HG02763 (cell line): ENCODE data around the gene EHD3.

Experiments
- ATAC-seq: cut with Tn5 transposase; IDR thresholded peaks from one replicate; pipeline ENCODE4 v1.9.1; 2021; ENCODE audit warnings: mild to moderate bottlenecking, moderate library complexity; ENCODE audit not compliant: unreplicated experiment

The EHD3 gene

DNA sequence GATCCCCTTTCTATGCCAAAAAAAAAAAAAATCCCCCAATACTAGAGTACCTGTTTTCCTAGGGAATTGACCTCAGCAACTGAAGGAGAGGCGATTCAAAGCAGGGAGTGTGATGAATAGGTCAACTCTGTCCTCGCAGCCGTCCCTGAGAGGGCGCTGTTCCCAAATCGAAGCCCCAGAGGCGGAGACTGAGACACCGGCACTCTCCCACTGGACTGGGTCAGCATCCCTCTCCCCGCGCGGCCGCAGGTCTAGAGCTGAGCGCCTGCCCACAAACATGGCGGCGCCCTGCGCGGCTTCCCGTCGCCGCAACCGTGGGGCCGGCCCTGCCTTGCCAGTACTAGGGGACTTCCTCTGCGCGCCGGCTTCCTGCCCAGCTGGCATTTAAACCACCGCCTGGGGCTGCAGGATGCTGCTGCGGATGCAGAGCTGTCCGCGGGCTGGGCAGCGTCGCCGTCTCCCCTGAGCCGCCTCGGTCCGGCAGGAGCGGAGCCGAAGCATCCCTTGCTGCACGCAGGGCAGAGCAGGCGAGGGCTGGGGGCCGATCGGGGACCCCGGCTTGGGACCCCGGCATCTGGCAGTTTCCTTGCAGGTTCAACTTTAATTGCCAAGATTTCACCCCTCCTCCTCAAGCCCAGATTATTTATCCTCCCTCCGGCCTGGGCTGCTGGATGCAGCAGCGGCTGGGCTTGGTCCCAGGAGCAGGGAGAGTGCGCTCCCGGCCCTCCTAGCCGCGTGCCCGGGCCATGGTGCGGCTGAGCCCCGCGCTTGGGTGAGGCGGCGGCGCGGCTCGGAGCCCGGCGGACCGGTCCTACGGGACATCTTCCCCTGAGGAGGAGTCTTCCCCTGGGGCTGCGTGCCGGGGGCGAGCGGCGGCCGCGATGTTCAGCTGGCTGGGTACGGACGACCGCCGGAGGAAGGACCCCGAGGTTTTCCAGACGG, at the start of gene EHD3:
Gene EHD3 (plus strand): TSS at position 412 of the 942 bp plus-strand sequence. CDS start 470 bp downstream, at position 882.
- peak; percentile 93 for ATAC-seq

DNA sequence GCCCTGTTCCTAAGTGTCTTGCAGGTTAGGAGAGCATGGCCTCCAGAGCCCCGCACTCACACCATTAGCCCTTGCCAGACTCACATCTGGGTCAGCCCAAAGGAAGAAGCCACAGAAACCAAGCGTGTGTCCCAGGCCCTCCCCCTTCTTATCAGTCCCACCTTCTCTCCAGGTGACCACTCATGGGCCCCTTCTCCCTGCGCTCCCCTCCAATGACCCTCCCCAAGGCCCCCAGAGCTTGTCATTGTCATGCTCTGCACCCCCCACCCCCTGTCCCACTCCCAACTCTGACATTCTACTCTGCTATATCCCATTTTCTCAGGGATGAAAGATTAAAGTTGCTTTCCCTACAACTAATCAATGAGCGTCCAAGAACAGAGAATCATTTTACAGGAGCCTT, 46.8 kb upstream of the EHD3 start:
- ATAC-seq = no peak

DNA sequence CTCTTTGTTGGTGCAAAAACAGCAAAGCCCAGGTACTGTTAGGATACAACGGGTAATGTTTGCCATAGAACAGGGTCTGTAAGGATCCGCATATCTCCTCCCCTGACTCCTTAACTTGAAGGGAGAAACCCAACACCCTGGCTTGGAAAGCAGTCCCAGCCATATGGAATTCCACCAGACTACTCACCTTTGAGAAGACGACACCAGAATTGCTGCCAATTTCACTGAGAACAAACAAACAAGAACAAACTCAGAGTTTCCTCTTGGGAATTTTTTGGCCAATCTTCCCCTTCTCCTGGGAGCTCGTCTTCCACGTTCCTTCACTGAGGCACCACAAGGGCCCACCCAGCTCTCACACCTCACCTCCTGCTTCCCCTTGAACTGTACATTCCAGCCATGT, 45.8 kb upstream of the EHD3 start:
- no peak for ATAC-seq

DNA sequence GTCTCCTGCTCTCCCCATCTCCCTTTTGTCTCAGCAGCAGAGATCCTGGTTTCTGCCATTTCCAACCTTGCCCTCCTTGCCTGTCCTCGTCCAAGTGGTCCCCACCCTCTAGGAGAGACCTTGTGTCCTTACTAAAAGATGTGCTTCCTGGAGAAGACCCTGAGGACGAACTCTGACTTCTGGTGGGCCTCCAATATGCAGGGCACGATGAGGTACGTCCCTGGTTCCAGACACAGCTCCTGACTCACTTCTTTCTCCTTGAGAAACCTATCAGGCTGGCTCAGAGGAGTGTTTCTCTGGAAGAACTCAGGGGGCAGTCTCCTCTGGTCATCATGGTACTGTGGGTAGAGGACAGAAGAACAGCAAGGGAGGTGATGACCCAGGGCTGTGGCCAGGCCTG, 44.8 kb upstream of the EHD3 start:
- ATAC-seq = no peak

DNA sequence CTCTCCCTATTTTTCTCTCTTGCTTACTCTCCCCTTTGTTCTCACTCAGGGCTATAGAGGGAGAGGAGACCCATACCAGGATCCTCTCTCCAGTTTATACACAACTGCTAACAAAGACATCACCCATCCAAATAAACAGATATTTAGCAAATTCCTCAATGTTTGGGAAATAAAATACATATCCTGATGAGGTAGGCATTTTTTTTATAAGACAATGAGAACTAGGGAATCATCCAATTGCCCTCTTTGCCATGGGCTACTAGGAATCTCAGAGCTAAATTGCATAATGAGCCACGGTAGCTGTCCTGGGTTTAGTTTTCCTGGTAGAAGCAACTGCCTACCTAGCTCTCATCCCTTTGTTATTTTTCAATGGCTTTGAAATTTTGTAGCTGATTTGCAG, 43.8 kb upstream of the EHD3 start:
- ATAC-seq = no peak

DNA sequence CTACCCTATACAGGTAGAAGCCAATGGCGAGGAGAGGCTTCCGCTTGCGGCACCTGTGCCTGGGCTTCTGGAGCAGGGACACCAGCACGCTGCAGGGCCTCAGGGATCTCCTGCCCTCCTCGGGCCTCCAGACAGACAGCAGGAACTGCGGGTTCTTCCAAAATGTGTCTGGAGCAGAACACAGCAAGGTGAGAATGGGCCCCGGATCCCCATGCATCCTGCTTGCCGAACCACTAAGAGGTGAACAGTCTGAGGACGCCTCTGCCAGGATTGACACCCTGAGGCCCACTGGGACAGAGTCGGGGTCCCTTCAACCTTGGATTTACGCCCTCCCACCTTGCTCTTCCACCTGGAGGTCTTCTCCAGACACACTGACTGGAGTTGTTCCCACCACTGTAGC, 42.0 kb upstream of the EHD3 start:
- ATAC-seq = no peak

DNA sequence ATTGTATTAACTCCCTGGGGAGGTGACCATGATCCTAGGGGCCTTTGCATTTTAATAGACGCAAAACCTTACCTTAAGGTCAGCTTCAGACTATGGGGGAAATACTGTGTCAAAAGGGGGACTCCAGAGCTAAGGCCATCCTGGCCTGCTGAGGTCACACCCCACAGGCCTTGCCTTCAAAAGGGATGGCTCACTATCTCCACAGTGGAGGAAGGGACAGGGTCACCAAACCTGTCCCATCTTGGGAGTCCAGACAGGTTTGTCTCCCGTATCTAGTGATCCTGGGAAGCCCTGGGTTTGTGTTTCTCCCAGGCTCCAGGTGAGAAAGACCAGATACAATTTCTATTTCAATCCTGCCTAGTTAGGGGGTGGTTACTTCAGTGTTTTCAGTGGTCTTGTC, 41.6 kb upstream of the EHD3 start:
- no peak for ATAC-seq

DNA sequence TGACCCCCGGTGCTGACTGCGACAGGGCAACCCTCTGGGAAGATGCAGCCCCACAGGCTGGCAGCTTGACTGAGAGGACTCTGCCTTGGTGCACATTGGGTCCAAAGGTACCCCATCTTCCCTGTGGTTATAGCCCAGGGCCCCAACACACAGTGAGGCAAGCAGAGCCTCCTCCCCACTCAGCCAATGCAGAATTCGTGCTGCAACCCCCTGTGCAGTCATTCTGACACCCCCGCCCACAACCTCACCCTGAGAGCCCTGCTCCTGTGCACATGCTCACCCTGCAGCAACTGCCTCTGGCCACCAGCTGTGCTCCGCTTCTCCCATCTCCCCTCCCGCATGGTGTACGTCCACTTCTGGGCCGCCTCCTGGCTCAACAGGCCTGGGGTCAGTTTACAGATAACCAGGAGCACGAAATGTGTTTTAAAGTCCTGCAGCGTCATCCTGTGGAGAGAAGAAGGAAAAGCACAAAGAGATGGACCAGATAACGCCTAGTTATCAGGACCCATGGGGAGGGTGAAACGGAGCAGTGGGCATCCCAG, 41.0 kb upstream of the EHD3 start:
- no peak for ATAC-seq

DNA sequence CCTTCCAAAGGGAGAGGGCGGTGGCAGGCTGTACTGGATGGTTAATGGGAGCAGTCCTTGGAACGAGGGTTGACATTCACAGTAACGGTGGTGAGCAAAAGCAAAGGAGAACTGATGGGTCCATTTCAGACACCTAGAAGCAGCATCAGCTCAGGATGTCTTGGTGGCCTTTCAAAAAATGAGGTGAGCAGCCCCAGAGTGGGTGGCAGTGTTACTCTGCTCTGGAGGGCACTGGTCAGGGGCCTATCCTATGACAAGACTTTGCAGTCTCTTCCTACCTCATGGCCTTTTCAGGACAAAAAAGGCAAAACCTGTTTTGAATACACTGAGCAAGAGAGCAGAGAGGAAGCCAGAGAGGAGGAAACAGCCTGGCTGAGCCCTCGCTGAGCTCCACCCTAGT, 40.1 kb upstream of the EHD3 start:
- no peak for ATAC-seq

DNA sequence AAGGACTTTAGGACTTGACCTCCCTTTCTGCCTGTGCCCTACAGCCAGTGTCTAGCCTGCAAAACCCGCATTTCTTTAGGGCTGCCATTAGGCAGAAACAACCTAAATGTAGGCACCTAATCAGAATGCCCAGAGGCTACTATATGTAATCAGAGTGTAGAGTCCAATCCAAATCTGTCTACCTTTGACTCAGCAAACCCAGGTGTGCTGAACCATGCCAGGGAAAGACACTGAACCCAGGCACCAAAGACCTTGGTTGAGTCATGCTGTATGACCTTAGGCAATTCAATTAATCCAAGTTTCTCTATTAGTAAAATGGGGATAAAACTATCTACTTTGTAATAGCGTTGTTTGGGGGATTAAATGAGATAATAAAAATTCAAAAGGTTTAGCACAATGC, 37.3 kb upstream of the EHD3 start:
- no peak for ATAC-seq

DNA sequence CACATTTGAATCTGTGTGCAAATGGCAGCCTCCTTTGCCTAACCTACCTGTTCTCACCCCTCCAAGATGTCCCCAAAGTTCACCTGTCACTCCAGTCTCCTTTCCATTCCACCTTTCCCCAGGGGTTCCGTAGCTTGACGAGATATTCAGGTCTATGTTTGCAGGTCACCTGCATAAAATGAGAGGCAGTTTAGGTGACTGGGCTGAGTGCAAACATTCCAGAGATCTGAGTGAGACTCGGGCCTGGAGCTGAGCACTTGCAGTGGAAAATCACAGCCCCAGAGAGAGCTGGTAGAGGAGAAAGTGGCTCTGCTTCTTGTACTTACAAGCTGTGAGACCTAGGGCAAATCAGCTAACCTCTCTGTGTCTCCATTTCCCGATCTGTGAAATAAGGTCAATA, 36.8 kb upstream of the EHD3 start:
- ATAC-seq = no peak

DNA sequence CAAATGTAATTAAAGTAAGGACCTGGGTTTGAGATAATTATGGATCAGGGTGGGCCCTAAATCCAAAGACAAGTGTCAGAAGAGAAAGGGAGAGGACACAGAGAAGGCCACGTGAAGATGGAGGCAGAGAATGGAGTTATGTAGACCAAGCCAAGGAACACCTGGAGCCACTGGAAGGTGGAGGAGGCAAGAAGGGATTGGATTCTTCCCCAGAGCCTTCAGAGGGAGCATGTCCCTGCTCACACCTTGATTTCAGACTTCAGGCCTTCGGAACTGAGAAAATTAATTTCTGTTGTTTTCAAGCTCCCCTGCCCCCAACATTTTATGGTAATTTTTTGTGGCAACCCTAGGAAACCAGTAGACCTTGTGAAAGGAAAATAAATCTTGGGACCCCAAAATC, 36.3 kb upstream of the EHD3 start:
- no peak for ATAC-seq

DNA sequence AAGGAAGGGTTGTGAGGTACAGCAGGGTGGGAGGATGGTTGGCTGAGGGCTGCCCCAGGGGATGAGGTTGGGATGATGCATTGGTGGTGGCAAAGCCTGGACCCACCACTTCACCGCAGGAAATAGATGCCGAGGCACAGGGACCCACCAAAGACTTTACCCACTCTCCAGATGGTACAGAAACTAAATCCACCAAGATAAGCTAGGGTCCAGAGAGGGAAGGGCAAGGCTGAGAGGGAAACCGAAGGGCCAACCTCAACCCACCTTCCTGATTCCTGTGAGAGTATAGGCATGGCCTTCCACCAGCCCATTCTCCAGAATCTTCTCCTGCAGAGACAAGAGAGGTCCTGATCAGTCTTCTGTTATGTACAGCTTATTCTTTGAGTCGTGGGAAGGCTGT, 34.7 kb upstream of the EHD3 start:
- no peak for ATAC-seq

DNA sequence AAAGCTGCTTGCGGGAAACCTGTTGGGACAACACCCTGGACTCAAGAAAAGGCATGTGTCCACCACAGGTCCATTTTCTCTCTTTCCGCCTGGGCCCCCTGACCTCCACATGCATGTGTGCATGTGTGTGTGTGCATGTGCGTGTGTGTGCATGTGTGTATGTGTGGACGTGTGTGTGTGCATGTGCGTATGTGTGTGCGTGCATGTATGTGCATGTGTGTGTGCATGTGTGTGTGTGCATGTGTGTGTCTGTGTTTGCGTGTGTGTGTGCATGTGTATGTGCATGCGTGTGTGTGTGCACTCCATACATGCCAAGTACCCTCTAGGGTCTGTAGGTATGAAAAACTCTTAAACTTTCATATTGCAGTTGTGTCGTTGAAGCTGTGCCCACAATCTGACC, 33.0 kb upstream of the EHD3 start:
- ATAC-seq = no peak

DNA sequence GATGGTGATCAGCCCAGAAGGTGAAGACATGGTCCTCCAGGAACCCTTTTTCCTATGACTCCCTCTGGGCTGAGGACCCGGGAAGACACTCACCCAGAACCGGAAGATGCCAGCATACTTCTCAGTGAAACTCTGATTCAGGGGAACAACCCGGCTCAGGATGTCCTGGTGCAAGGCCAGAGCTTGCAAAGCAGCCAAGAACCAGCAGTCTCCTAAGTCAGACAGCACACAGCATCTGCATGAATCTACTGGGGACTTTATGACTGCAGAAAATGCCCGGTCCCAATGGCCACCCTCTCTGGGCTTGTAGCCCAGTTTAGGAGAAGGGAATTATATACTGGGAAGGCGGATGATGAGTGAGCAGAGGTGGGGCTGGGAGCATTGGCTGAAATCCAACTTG, 31.9 kb upstream of the EHD3 start:
- no peak for ATAC-seq

DNA sequence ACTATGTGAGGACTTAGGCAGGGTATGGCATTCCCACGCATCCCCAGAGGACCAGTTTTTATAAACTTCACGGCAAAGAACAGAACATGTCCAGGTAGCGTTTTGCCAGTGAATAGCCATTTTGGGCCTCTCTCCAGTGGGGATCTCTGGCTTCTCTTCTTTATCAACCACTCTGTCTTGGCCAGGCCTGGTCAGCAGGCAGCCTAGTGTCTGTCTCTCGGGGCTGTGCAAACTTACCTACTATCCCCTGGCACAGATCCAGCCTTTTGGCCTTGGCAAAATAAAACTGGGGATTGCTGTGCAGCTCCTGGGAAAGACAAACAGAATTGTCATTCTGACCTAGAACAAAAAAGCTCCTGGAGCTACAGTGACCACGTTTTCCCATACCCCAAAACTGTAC, 31.1 kb upstream of the EHD3 start:
- ATAC-seq = no peak

DNA sequence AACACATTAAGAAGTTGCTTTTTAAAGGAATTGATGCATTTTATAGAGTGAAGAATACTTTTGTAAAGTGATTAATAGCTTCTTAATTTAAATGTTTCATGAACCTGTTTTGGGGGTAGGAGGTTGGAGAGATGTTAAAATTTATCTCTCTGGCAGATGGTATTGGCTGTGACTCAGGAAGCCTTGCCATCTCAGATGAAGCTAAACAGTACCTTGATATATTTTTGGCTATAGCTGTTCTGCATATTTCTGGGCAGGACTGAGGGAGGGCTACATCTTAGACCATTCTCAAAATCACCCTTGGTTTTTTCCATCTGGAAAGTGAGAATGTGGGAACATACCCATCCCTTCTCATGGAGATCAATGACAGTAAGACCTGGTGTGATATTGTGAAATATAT, 30.0 kb upstream of the EHD3 start:
- ATAC-seq = no peak

DNA sequence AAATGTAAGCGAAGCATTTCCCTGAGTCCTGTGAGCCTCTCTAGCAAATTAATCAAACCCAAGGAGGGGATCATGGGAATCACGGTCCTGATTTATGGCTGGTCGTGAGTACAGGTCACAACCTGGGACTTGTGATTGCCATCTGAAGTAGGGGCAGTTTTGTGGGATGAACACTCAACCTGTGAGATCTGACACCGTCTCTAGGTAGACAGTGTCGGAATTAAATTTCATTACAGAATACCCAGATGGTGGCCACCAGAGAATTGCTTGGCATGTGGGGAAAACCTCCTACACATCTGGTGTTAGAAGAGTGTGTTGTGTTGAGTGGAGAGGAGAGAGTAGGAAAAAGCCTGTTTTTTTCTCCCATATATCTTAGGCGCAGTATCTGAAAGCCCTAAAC, 29.2 kb upstream of the EHD3 start:
- ATAC-seq = no peak

DNA sequence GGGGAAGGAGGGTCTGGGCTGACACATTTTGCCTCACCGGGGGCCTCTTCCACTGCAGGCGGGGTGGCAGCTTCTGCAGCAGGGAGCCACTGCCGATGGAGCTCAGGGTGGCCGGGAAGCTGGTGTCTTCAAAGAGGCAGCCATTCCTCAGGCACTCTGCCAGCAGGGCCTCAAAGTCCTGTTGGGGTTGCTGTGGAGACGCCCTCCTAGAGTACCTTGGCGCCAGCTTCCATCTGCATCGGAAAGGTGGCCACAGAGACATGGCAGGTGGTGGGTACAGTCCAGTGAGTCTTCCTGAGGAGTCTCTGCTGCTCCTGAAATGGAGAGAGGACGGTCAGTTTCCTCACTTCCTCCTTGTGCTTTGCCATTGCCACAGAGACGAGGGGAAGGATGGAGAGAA, 28.8 kb upstream of the EHD3 start:
- no peak for ATAC-seq

DNA sequence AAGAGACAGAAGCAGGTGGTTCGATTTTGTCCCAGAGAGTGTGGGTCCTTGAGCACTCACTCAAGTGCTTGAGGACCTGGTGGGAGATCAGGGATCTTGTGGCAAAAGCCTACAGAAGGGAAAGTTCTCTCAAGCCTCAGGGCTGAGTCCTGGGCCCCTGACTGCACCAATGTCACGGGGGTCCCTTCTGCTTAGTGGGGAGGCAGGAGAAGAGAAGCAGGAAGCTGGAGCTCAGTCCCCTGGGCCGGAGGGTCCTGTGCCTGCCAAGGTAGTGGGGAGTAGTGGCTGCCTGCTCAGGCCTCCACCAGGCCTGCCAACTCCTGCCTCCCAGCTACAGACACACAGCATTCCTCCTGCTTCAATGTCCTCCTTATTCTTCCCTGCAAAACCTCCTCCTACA, 28.3 kb upstream of the EHD3 start:
- ATAC-seq = no peak

DNA sequence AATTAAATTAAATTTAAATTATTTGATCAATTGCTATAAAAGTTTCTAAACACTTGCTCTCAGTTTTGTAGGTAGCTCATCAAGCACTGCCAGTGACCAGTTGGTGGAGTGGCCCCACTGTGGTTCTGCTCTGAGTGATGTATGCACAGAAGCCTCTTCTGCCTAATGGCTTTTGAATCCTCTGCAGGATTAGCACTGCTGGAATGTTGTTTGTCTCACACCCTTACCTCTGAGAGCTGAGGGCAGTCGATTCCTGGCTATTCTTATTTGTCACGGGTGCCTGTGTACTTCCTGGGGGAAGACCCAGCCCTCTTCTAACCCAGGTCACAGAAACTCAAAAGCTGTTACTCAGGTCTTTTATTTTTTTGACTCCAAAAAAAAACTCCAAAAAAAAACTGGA, 26.2 kb upstream of the EHD3 start:
- no peak for ATAC-seq

DNA sequence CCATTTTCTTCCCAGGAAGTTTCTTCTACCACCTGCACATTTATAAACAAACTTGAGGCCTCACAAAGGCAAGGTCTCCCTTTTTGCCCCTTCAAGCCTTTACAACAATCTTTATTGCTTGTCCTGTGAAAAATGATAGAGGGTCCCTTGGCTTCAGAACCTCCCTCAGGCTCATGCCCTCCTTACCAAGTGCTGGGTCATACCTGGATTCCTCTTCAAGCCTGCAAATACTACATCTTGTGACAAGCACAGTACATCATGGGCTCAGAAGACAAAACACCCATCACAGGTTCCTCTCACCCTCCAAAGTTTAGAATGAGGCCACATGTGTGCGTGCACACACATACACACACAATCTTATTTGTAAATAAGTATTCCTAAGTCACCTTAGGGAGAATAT, 25.7 kb upstream of the EHD3 start:
- ATAC-seq = no peak
